Ishikawa (cell line): ENCODE data around the gene ENHO.

Experiments
- CEBPB ChIP-seq: IDR thresholded peaks from 2 replicates; pipeline ENCODE4 v1.6.1; 2012
- CREB1 ChIP-seq: IDR thresholded peaks from 2 replicates; pipeline ENCODE4 v1.6.1; 2012; ENCODE audit warnings: low read depth
- EGR1 ChIP-seq: IDR thresholded peaks from 2 replicates; pipeline ENCODE4 v1.6.1; 2012
- EP300 ChIP-seq: IDR thresholded peaks from 2 replicates; pipeline ENCODE4 v1.6.1; 2012; ENCODE audit warnings: borderline replicate concordance
- FOXM1 ChIP-seq: IDR thresholded peaks from 2 replicates; pipeline ENCODE4 v1.6.1; 2012; ENCODE audit warnings: low read depth, borderline replicate concordance
- NFIC ChIP-seq: IDR thresholded peaks from 2 replicates; pipeline ENCODE4 v1.6.1; 2012
- RAD21 ChIP-seq: IDR thresholded peaks from 2 replicates; pipeline ENCODE4 v1.6.1; 2012; ENCODE audit warnings: low read depth
- TAF1 ChIP-seq: IDR thresholded peaks from 2 replicates; pipeline ENCODE4 v1.6.1; 2012; ENCODE audit warnings: low read depth, mild to moderate bottlenecking
- TCF12 ChIP-seq: IDR thresholded peaks from 2 replicates; pipeline ENCODE4 v1.6.1; 2012; ENCODE audit warnings: low read depth
- TEAD4 ChIP-seq: IDR thresholded peaks from 2 replicates; pipeline ENCODE4 v1.6.1; 2012
- YY1 ChIP-seq: IDR thresholded peaks from 2 replicates; pipeline ENCODE4 v1.6.1; 2012; ENCODE audit warnings: low read depth
- ZBTB7A ChIP-seq: IDR thresholded peaks from 2 replicates; pipeline ENCODE4 v1.6.1; 2012; ENCODE audit warnings: low read depth
- TF ChIP-seq, protein P1 (sequence below): IDR thresholded peaks from 2 replicates; pipeline ENCODE4 v1.6.1; 2012
- TF ChIP-seq, protein P2 (sequence below): IDR thresholded peaks from 2 replicates; pipeline ENCODE4 v1.6.1; 2012
- TF ChIP-seq, protein P3 (sequence below): IDR thresholded peaks from 2 replicates; pipeline ENCODE4 v1.6.1; 2012; ENCODE audit warnings: low read depth, mild to moderate bottlenecking

The ENHO gene

DNA sequence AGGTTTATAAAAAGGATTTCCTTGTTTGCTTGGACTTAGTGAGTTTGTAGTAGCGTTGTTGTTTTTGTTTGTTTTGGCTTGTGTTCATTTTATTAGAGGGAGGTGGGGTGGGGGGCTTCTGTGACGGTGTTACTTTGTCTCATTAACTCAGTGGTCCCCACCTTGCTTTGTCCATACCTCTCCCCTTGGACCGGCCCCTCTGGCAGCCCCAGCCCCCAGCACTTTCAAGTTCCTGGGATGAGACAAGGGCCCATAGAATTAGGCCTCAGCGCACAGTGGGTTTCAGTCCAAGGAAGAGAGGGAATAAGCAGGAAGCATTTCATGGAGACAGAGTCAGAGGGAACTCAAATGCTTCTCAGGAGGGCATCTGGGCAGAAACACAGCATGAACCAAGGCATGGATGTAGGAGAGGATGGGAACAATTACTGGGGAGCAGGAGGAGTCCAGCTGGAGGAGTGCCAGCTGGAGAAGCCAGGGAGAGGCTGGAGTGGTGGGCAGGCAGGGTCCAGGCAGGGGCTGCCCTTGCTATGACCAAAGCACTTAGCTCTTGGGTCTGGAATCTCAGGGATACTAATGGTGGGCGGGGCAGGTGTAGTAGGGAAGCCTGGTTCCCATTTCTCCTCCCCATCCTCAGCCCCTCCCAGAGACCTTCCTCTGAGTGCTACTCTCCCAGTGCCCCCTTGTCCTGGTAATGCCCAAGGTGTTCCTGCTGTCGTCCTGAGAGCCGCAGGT lies 23.5 kb upstream of the ENHO start:
- TF ChIP-seq EP300 (no peak), NFIC (no peak), TCF12 (no peak), RAD21 (no peak), TAF1 (no peak), TEAD4 (no peak), CREB1 (no peak), ZBTB7A (no peak), FOXM1 (no peak), EGR1 (no peak)
- TF ChIP-seq, protein P1, sequence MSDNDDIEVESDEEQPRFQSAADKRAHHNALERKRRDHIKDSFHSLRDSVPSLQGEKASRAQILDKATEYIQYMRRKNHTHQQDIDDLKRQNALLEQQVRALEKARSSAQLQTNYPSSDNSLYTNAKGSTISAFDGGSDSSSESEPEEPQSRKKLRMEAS, result no peak
- TF ChIP-seq, protein P2, sequence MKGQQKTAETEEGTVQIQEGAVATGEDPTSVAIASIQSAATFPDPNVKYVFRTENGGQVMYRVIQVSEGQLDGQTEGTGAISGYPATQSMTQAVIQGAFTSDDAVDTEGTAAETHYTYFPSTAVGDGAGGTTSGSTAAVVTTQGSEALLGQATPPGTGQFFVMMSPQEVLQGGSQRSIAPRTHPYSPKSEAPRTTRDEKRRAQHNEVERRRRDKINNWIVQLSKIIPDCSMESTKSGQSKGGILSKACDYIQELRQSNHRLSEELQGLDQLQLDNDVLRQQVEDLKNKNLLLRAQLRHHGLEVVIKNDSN, result no peak
- TF ChIP-seq, protein P3, sequence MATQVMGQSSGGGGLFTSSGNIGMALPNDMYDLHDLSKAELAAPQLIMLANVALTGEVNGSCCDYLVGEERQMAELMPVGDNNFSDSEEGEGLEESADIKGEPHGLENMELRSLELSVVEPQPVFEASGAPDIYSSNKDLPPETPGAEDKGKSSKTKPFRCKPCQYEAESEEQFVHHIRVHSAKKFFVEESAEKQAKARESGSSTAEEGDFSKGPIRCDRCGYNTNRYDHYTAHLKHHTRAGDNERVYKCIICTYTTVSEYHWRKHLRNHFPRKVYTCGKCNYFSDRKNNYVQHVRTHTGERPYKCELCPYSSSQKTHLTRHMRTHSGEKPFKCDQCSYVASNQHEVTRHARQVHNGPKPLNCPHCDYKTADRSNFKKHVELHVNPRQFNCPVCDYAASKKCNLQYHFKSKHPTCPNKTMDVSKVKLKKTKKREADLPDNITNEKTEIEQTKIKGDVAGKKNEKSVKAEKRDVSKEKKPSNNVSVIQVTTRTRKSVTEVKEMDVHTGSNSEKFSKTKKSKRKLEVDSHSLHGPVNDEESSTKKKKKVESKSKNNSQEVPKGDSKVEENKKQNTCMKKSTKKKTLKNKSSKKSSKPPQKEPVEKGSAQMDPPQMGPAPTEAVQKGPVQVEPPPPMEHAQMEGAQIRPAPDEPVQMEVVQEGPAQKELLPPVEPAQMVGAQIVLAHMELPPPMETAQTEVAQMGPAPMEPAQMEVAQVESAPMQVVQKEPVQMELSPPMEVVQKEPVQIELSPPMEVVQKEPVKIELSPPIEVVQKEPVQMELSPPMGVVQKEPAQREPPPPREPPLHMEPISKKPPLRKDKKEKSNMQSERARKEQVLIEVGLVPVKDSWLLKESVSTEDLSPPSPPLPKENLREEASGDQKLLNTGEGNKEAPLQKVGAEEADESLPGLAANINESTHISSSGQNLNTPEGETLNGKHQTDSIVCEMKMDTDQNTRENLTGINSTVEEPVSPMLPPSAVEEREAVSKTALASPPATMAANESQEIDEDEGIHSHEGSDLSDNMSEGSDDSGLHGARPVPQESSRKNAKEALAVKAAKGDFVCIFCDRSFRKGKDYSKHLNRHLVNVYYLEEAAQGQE, result no peak

DNA sequence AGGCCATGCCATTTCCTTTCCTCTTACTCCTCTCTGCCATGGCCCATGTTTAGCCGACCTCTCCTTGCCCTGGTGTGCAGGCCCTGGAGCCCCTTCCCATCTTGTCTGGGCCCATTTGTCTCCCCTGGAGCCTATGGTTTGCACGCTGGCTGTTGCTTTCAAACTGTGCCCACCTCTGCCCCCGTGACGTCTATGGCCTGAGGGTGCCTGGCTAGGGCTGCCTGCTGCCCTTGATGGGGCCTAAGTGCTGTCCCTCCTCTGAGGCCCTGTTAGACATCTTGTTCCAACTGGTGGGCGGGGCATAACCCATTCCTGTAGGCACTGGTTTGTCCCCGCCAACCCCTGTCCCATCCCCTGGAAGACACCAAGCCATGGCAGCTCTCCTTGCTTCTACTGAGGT lies 22.7 kb upstream of the ENHO start:
- TF ChIP-seq TEAD4, result no peak
- TF ChIP-seq RAD21, result no peak
- no peak for TF ChIP-seq FOXM1
- no peak for TF ChIP-seq CEBPB
- no peak for TF ChIP-seq EP300
- TF ChIP-seq, protein P1, result no peak
- TF ChIP-seq YY1, result no peak
- no peak for TF ChIP-seq ZBTB7A
- TF ChIP-seq, protein P3, result no peak
- no peak for TF ChIP-seq TCF12
- no peak for TF ChIP-seq EGR1
- no peak for TF ChIP-seq NFIC
- TF ChIP-seq TAF1, result no peak
- no peak for TF ChIP-seq CREB1
- TF ChIP-seq, protein P2, result no peak

DNA sequence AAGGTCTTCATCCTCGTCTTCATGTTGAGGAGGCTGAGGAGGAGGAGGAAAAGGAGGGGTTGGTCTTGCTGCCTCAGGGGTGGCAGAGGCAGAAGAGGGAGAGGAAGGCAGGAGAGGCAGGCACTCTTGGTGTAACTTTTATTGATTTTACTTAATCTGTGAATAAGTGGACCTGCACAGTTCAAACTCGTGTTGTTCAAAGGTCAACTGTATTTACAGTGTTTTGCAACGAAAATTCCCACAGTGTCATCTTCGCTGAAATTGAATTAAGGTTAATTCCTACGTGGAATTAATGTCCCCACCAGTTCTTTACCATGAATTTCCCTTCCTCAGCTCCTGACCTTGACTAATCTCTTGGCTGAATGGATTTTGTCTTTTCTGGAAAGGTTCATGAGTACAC lies 21.2 kb upstream of the ENHO start:
- TF ChIP-seq EP300 (no peak), EGR1 (no peak), TEAD4 (no peak), NFIC (no peak)
- TF ChIP-seq, protein P1, result no peak

DNA sequence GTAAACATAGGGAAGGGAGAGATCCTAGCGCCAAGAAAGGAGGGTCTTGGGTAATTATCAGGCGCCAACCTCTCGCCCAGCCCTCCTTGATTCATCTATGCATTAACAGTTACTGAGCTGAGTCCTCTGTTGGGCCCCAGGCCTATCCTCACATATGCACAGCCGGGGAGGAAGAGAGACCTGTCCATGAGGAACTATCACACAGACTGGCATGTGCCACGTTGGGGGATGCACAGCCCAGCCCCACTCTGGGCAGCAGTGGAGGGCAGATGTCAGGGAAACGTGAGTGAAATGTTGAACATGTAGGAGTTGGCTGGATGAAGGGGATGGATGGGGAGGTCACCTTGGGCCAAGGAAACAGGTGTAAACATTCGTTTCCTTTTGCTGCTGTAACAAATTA lies 18.8 kb upstream of the ENHO start:
- TF ChIP-seq, protein P1, result no peak
- TF ChIP-seq EP300, result no peak
- TF ChIP-seq RAD21, result no peak
- TF ChIP-seq YY1, result no peak
- no peak for TF ChIP-seq TEAD4
- TF ChIP-seq ZBTB7A, result no peak
- TF ChIP-seq TCF12, result no peak
- no peak for TF ChIP-seq TAF1
- TF ChIP-seq NFIC, result no peak
- TF ChIP-seq, protein P3, result no peak
- TF ChIP-seq FOXM1, result no peak
- no peak for TF ChIP-seq CREB1
- TF ChIP-seq, protein P2, result no peak
- TF ChIP-seq CEBPB, result no peak
- TF ChIP-seq EGR1, result no peak
